A549 (cell line): ENCODE data around the gene SHC2. TPM values are rescaled to one million over a fixed set of nuclear protein-coding genes. Genes with fewer than 3 reads are reported as not detected.

Experiments
- ATAC-seq, 2 experiments: fragments of 200-7000 bp in 1 of 2; fragments of >200 bp in 1 of 2; cut with Nextera tagmentation in 1 of 2; cut with Tn5 transposase in 1 of 2; 3 replicates each; pipeline versions ENCODE4 v1.8.0 to v1.9.1; 2018 to 2020; ENCODE audit warnings: mild to moderate bottlenecking in 1 of 2, moderate library complexity in 1 of 2
- CTCF ChIA-PET: fragments of 300-600 bp; sonication (Branson Sonifier 250); formaldehyde crosslinking; extraction: SDS; loops from one replicate; lab custom pipeline; 2021; ENCODE audit warnings: antibody characterized with exemption, inconsistent platforms; lab: Yijun Ruan, JAX
- POLR2A ChIA-PET: fragments of 350-600 bp; formaldehyde crosslinking; extraction: SDS; loops from one replicate; lab custom pipeline; 2021; ENCODE audit warnings: antibody characterized with exemption, inconsistent platforms; lab: Yijun Ruan, JAX
- DNase-seq, 2 experiments: peaks; one replicate each; pipeline versions ENCODE4 v3.0.0 to v3.0.0-alpha.2; 2011 to 2016; ENCODE audit warnings: low read depth in 1 of 2, low spot score in 1 of 2
- FAIRE-seq: peaks from 2 replicates; lab custom pipeline; 2011; peaks lifted over from hg19 to GRCh38; lab: Jason Lieb, UNC
- H3K27ac ChIP-seq, 2 experiments: fragments of >200 bp; sonication (Bioruptor Twin); formaldehyde crosslinking; 3 replicates each; pipeline ENCODE4 v1.5.1; 2016 to 2017
- H3K4me1 ChIP-seq: fragments of >200 bp; sonication (Bioruptor Twin); formaldehyde crosslinking; 3 replicates; pipeline ENCODE4 v1.6.1; 2016
- H3K4me2 ChIP-seq: fragments of >200 bp; sonication (Bioruptor Twin); formaldehyde crosslinking; 3 replicates; pipeline ENCODE4 v1.6.1; 2016
- H3K4me3 ChIP-seq: fragments of >200 bp; sonication (Bioruptor Twin); formaldehyde crosslinking; 3 replicates; pipeline ENCODE4 v1.5.1; 2016
- H3K9me3 ChIP-seq: fragments of >200 bp; sonication (Bioruptor Twin); formaldehyde crosslinking; 3 replicates; pipeline ENCODE4 v1.6.1; 2016
- BCL3 ChIP-seq: fragments of >200 bp; sonication (Bioruptor Twin); formaldehyde crosslinking; IDR thresholded peaks from 3 replicates; pipeline ENCODE4 v1.6.1; 2016
- CBX8 ChIP-seq: fragments of 200-600 bp; sonication (generic); IDR thresholded peaks from 2 replicates; pipeline ENCODE4 v1.6.1; 2016
- EHMT2 ChIP-seq: fragments of 200-600 bp; sonication (generic); IDR thresholded peaks from 2 replicates; pipeline ENCODE4 v1.6.1; 2016; ENCODE audit warnings: antibody characterized with exemption, low read depth, mild to moderate bottlenecking, moderate library complexity
- FOSB ChIP-seq: fragments of 250-450 bp; sonication (Bioruptor Pico); IDR thresholded peaks from 2 replicates; pipeline ENCODE4 v1.5.0; 2020; ENCODE audit warnings: mild to moderate bottlenecking, moderate library complexity
- HMGXB4 ChIP-seq: fragments of 250-450 bp; sonication (Bioruptor Pico); IDR thresholded peaks from 2 replicates; pipeline ENCODE4 v1.5.0; 2021; ENCODE audit warnings: mild to moderate bottlenecking, moderate library complexity, borderline replicate concordance
- HOXA7 ChIP-seq: fragments of 250-450 bp; sonication (Bioruptor Pico); IDR thresholded peaks from 2 replicates; pipeline ENCODE4 v1.5.0; 2020; ENCODE audit warnings: mild to moderate bottlenecking, moderate library complexity
- HOXB13 ChIP-seq: fragments of 250-450 bp; sonication (Bioruptor Pico); IDR thresholded peaks from 2 replicates; pipeline ENCODE4 v1.5.0; 2020; ENCODE audit warnings: low read depth, mild to moderate bottlenecking, moderate library complexity
- JUN ChIP-seq, 2 experiments: fragments of >200 bp; sonication (Bioruptor Twin); formaldehyde crosslinking; IDR thresholded peaks; 2 replicates in 1 of 2; 3 replicates in 1 of 2; pipeline ENCODE4 v1.6.1; 2016 to 2017
- JUNB ChIP-seq: fragments of >200 bp; sonication (Bioruptor Twin); formaldehyde crosslinking; IDR thresholded peaks from 2 replicates; pipeline ENCODE4 v1.6.1; 2016
- KDM5A ChIP-seq: fragments of 200-600 bp; sonication (generic); IDR thresholded peaks from 2 replicates; pipeline ENCODE4 v1.6.1; 2016; ENCODE audit warnings: antibody characterized with exemption, mild to moderate bottlenecking
- MAFK ChIP-seq: fragments of 450-650 bp; IDR thresholded peaks from 2 replicates; pipeline ENCODE4 v1.6.1; 2014; ENCODE audit not compliant: partially characterized antibody
- MYC ChIP-seq: IDR thresholded peaks from 2 replicates; pipeline ENCODE4 v1.6.1; 2012; ENCODE audit warnings: mild to moderate bottlenecking, inconsistent platforms, low read length, improper control_type of control experiment, borderline replicate concordance
- PBX3 ChIP-seq: IDR thresholded peaks from 2 replicates; pipeline ENCODE4 v1.6.1; 2012
- POLR2A ChIP-seq: IDR thresholded peaks from 2 replicates; pipeline ENCODE4 v1.6.1; 2012; ENCODE audit warnings: mild to moderate bottlenecking, low read length
- RAD21 ChIP-seq, 2 experiments: fragments of >200 bp in 1 of 2; sonication (Bioruptor Twin) in 1 of 2; formaldehyde crosslinking in 1 of 2; IDR thresholded peaks in 1 of 2; conservative IDR thresholded peaks in 1 of 2; 2 replicates in 1 of 2; 3 replicates in 1 of 2; pipeline ENCODE4 v1.6.1; 2012 to 2018; ENCODE audit warnings: inconsistent platforms in 1 of 2
- TFCP2L1 ChIP-seq: fragments of 250-450 bp; sonication (Bioruptor Pico); IDR thresholded peaks from 2 replicates; pipeline ENCODE4 v1.5.0; 2021; ENCODE audit warnings: mild to moderate bottlenecking
- USF2 ChIP-seq: fragments of 450-650 bp; IDR thresholded peaks from 2 replicates; pipeline ENCODE4 v1.6.1; 2014; ENCODE audit warnings: antibody characterized with exemption
- ZFP36 ChIP-seq: fragments of 450-650 bp; IDR thresholded peaks from 2 replicates; pipeline ENCODE4 v1.6.1; 2014; ENCODE audit warnings: borderline replicate concordance; ENCODE audit not compliant: partially characterized antibody
- WGBS: methylation state at CpG from one replicate; pipeline ENCODE4 v1.1.6; 2017; ENCODE audit errors: missing lambda C conversion rate; 5-methylcytosine and 5-hydroxymethylcytosine counted together
- polyA plus RNA-seq, 4 experiments: library from polyadenylated mRNA; depleted of rRNA in 3 of 4; stranded (reverse); fragments of >200 nt; fragmentation: RNase III in 1 of 4; extraction: RNeasy Plus Mini Kit Qiagen cat#74134 plus additional on column Dnase treatment in 1 of 4; gene quantifications; 2 replicates in 3 of 4; 3 replicates in 1 of 4; pipeline ENCODE4 v1.2.3, GENCODE V29; 2011 to 2017

The SHC2 gene
- polyA plus RNA-seq, 2 of the 4 experiments (the other 2 are of a cell fraction) = 0.36 to 0.58 TPM

- Histone ChIP-seq H3K27ac (peak overlapping the region in 1 of 2 experiments; percentile 63; a peak in 2 of 6 replicates), H3K4me2 (peak overlapping the region; percentile 66), H3K9me3 (no peaks in the 10 kb centered on the region), H3K4me3 (no peak overlapping the region; the same call in 2 of the 3 replicates), H3K4me1 (0 out of 3 replicates have a peak, but pooled peaks cover 3% of the 10 kb centered on the region)
- ATAC-seq = peak; percentile 81 to 85
- TF ChIP-seq RAD21 (conservative IDR thresholded peaks at IDR 0.05 in 1 of 2, IDR thresholded peaks at IDR 0.05 in 1 of 2) (peak in 1 of 2 experiments; percentile 9; a peak in 1 of 5 replicates), EHMT2 (no peak)
- peak in 1 of 2 experiments; percentile 44 for DNase-seq
- no peak for FAIRE-seq
- WGBS = 75% methylated on average over 11 of the region's 38 CpGs
- CTCF ChIA-PET = interaction anchor here (1.0 kb wide), 1 partner anchor 128 kb away, joined by 4 read pairs; no protein-coding TSS in a partner anchor
- POLR2A ChIA-PET = interaction anchor here (0.5 kb wide), 1 partner anchor 83 kb away, joined by 3 read pairs; the partner anchor contains the start of gene SHC2
These were observed 82.8 kb downstream of the SHC2 start for GRCh38 chr19:377801-378581.

GRCh38 chr19:376111-376470 lies 84.7 kb downstream of the SHC2 start:
- Histone ChIP-seq H3K4me1 (0 out of 3 replicates have a peak, but pooled peaks cover 3% of the 10 kb centered on the region), H3K4me3 (no peak overlapping the region), H3K4me2 (no peak overlapping the region), H3K9me3 (no peaks in the 10 kb centered on the region), H3K27ac (no peak overlapping the region)
- 95% methylated on average over 6 of the region's 8 CpGs for WGBS
- FAIRE-seq (no peak), DNase-seq (no peak), ATAC-seq (no peak)
- POLR2A ChIA-PET = no interaction called here
- TF ChIP-seq KDM5A (no peak), EHMT2 (no peak), POLR2A (no peak), FOSB (CRISPR knock-in tag) (no peak), ZFP36 (no peak), CBX8 (no peak), JUN (IDR thresholded peaks at IDR 0.05) (no peak), MAFK (no peak), HMGXB4 (no peak), BCL3 (no peak), USF2 (no peak), JUNB (no peak)
- CTCF ChIA-PET = no interaction called here

- H3K27ac ChIP-seq = no peak overlapping the region
- POLR2A ChIA-PET = no interaction called here
- no peak overlapping the region for H3K4me3 ChIP-seq
- no peak for DNase-seq
- H3K4me1 ChIP-seq = 0 out of 3 replicates have a peak, but pooled peaks cover 3% of the 10 kb centered on the region
- no peak overlapping the region for H3K4me2 ChIP-seq
- no peak for TF ChIP-seq MYC
- TF ChIP-seq HOXA7 (CRISPR knock-in tag) = no peak
- no peak for TF ChIP-seq PBX3
- TF ChIP-seq HOXB13 (CRISPR knock-in tag) = no peak
- no peak for TF ChIP-seq TFCP2L1 (CRISPR knock-in tag)
- TF ChIP-seq JUN (IDR thresholded peaks at IDR 0.05) = no peak
- TF ChIP-seq, all 56 proteins: peak for 0
- ATAC-seq (no peak), FAIRE-seq (no peak)
- H3K9me3 ChIP-seq = no peaks in the 10 kb centered on the region
- CTCF ChIA-PET = no interaction called here
- 90% methylated on average over 31 of the region's 43 CpGs for WGBS
These were observed 85.3 kb downstream of the SHC2 start for GRCh38 chr19:375395-376110.
